ENCODE data around the gene PHETA2. TPM values are rescaled to one million over a fixed set of nuclear protein-coding genes. Genes with fewer than 3 reads are reported as not detected.
A peak's percentile ranks its signal among the peaks of the same experiment; 100 is the strongest.

The PHETA2 gene
- total RNA-seq, 6 experiments from 2014 or later: 7.4 to 12.5 (median 7.6) TPM

GRCh38 chr22:42039271-42039670 lies 34.8 kb upstream of the PHETA2 start:
- Mint-ChIP-seq H3K27me3 (ENCODE audit: insufficient read depth) (peaks cover 10% of the 10 kb centered on the region), H3K27ac (no peak overlapping the region), H3K4me1 (ENCODE audit: low read depth) (no peaks in the 10 kb centered on the region; the same call in 1 of the 2 replicates), H3K9me3 (peaks cover 25% of the 10 kb centered on the region), H3K36me3 (ENCODE audit: low read depth) (peaks cover 6% of the 10 kb centered on the region; the same call in 1 of the 2 replicates), H3K4me3 (peak overlapping the region; percentile 16; the same call in 1 of the 2 replicates)
- DNase-seq: peak; percentile 44
- TF ChIP-seq, protein P1, sequence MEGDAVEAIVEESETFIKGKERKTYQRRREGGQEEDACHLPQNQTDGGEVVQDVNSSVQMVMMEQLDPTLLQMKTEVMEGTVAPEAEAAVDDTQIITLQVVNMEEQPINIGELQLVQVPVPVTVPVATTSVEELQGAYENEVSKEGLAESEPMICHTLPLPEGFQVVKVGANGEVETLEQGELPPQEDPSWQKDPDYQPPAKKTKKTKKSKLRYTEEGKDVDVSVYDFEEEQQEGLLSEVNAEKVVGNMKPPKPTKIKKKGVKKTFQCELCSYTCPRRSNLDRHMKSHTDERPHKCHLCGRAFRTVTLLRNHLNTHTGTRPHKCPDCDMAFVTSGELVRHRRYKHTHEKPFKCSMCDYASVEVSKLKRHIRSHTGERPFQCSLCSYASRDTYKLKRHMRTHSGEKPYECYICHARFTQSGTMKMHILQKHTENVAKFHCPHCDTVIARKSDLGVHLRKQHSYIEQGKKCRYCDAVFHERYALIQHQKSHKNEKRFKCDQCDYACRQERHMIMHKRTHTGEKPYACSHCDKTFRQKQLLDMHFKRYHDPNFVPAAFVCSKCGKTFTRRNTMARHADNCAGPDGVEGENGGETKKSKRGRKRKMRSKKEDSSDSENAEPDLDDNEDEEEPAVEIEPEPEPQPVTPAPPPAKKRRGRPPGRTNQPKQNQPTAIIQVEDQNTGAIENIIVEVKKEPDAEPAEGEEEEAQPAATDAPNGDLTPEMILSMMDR (IDR thresholded peaks at IDR 0.05): no peak

GRCh38 chr22:42041784-42042183 lies 32.3 kb upstream of the PHETA2 start:
- peaks cover 6% of the 10 kb centered on the region; the same call in 1 of the 2 replicates for H3K36me3 Mint-ChIP-seq (ENCODE audit: low read depth)
- DNase-seq: no peak
- H3K27me3 Mint-ChIP-seq (ENCODE audit: insufficient read depth): peaks cover 9% of the 10 kb centered on the region
- peaks cover under 1% of the 10 kb centered on the region for H3K4me1 Mint-ChIP-seq (ENCODE audit: low read depth)
- no peak overlapping the region for H3K27ac Mint-ChIP-seq
- TF ChIP-seq, protein P1 (IDR thresholded peaks at IDR 0.05): no peak
- H3K4me3 Mint-ChIP-seq: no peak overlapping the region
- H3K9me3 Mint-ChIP-seq: peaks cover 24% of the 10 kb centered on the region

DNA sequence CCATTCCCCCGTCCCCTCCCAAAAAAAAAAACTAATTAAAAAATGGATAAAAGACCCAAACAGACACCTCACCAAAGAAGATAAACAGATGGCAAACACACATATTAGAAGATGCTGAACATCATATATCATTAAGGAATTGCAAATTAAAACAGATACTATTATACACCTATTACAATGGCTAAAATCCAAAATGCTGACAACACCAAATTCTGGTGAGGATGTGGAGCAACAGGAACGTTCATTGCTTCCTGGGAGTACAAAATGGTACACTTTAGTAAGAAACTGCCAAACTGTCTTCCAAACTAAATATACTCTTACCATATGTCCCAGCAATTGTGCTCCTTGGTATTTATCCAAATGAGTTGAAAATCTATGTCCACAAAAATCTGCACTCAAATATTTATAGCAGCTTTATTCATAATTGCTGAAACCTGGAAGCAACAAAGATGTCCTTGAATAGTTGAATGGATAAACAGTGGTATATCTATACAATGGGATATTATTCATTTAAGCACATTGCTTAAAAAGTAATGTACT lies 23.3 kb upstream of the PHETA2 start:
- no peak for DNase-seq
- Mint-ChIP-seq H3K9me3 (no peaks in the 10 kb centered on the region), H3K27me3 (ENCODE audit: insufficient read depth) (no peaks in the 10 kb centered on the region; the same call in 1 of the 2 replicates), H3K27ac (no peak overlapping the region), H3K4me3 (no peak overlapping the region), H3K4me1 (ENCODE audit: low read depth) (peaks cover 6% of the 10 kb centered on the region), H3K36me3 (ENCODE audit: low read depth) (peaks cover under 1% of the 10 kb centered on the region; the same call in 1 of the 2 replicates)
- TF ChIP-seq, protein P1 (IDR thresholded peaks at IDR 0.05): no peak

- no peak overlapping the region for H3K27ac Mint-ChIP-seq
- peaks cover 17% of the 10 kb centered on the region for H3K9me3 Mint-ChIP-seq
- H3K4me3 Mint-ChIP-seq: no peak overlapping the region
- TF ChIP-seq, protein P1 (IDR thresholded peaks at IDR 0.05): no peak
- H3K27me3 Mint-ChIP-seq (ENCODE audit: insufficient read depth): no peaks in the 10 kb centered on the region; the same call in 1 of the 2 replicates
- peaks cover 19% of the 10 kb centered on the region for H3K36me3 Mint-ChIP-seq (ENCODE audit: low read depth)
- H3K4me1 Mint-ChIP-seq (ENCODE audit: low read depth): no peaks in the 10 kb centered on the region
- DNase-seq: no peak
Measured at GRCh38 chr22:42052765-42053164, 21.3 kb upstream of the PHETA2 start.

- Mint-ChIP-seq H3K27ac (no peak overlapping the region), H3K36me3 (ENCODE audit: low read depth) (peaks cover 38% of the 10 kb centered on the region), H3K4me1 (ENCODE audit: low read depth) (no peaks in the 10 kb centered on the region), H3K9me3 (peaks cover 17% of the 10 kb centered on the region), H3K4me3 (no peak overlapping the region), H3K27me3 (ENCODE audit: insufficient read depth) (no peaks in the 10 kb centered on the region)
- TF ChIP-seq, protein P1 (IDR thresholded peaks at IDR 0.05): no peak
- no peak for DNase-seq
Measured at GRCh38 chr22:42056757-42057511, 17.1 kb upstream of the PHETA2 start.
